OCI-LY3 (cell line): ENCODE results near the gene CIB4.

Source experiments
- EZH2phosphoT487 ChIP-seq: fragments of 200-600 bp; shearing (Covaris generic); IDR thresholded peaks from 2 replicates; pipeline ENCODE4 v1.6.1; 2018; ENCODE audit warnings: antibody characterized with exemption, mixed run types, low read depth
- TF ChIP-seq, protein P1 (sequence below): fragments of 200-600, 300-600 bp; sonication (generic); IDR thresholded peaks from 2 replicates; pipeline ENCODE4 v1.5.1; 2014; ENCODE audit warnings: antibody characterized with exemption, low read length, low read depth

GRCh38 chr2:26685989-26686839, 45.0 kb upstream of the CIB4 start:
- TF ChIP-seq, protein P1, sequence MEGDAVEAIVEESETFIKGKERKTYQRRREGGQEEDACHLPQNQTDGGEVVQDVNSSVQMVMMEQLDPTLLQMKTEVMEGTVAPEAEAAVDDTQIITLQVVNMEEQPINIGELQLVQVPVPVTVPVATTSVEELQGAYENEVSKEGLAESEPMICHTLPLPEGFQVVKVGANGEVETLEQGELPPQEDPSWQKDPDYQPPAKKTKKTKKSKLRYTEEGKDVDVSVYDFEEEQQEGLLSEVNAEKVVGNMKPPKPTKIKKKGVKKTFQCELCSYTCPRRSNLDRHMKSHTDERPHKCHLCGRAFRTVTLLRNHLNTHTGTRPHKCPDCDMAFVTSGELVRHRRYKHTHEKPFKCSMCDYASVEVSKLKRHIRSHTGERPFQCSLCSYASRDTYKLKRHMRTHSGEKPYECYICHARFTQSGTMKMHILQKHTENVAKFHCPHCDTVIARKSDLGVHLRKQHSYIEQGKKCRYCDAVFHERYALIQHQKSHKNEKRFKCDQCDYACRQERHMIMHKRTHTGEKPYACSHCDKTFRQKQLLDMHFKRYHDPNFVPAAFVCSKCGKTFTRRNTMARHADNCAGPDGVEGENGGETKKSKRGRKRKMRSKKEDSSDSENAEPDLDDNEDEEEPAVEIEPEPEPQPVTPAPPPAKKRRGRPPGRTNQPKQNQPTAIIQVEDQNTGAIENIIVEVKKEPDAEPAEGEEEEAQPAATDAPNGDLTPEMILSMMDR, result no peak
- TF ChIP-seq EZH2phosphoT487, result no peak
